B cell (primary cell): Measurements from ENCODE around the gene FANCI. TPM values are rescaled to one million over a fixed set of nuclear protein-coding genes. Genes with fewer than 3 reads are reported as not detected.

Experiments used
- ATAC-seq: fragments of 200-7000 bp; cut with Tn5 transposase; one replicate; pipeline ENCODE4 v1.10.0; 2021; ENCODE audit warnings: low read depth, mild to moderate bottlenecking, moderate number of reproducible peaks, moderate library complexity
- CTCF ChIA-PET: fragments of 350-600 bp; sonication (Branson Sonifier 250); formaldehyde crosslinking; loops from one replicate; lab custom pipeline; 2021; ENCODE audit warnings: antibody characterized with exemption, inconsistent platforms; lab: Charles Lee
- POLR2A ChIA-PET: fragments of 350-600 bp; sonication (Branson Sonifier 250); formaldehyde crosslinking; loops from one replicate; lab custom pipeline; 2021; ENCODE audit warnings: antibody characterized with exemption; lab: Charles Lee
- DNase-seq: peaks from one replicate; pipeline ENCODE4 v3.0.0; 2013
- H2AFZ ChIP-seq: 2 replicates; pipeline ENCODE4 v1.6.1; 2012; ENCODE audit warnings: mild to moderate bottlenecking, low read depth, low read length; ENCODE audit not compliant: insufficient read depth, poor library complexity, severe bottlenecking
- H3K27ac ChIP-seq, 2 donors: 1 replicate in 1 of 2; 2 replicates in 1 of 2; pipeline ENCODE4 v1.5.1; 2012 to 2013; ENCODE audit warnings: low read length in 2 of 2, mild to moderate bottlenecking in 2 of 2, moderate library complexity in 1 of 2
- H3K27me3 ChIP-seq, 4 experiments: fragments of 200-600 bp in 1 of 4; sonication (generic) in 1 of 4; replicated peaks in 1 of 4; 1 replicate in 2 of 4; 2 replicates in 2 of 4; pipeline versions ENCODE4 v1.6.1 to v1.7.0; 2013 to 2016; ENCODE audit warnings: low read length in 3 of 4, mild to moderate bottlenecking in 2 of 4, mixed read lengths in 1 of 4, moderate library complexity in 1 of 4; ENCODE audit not compliant: insufficient read depth in 4 of 4, control insufficient read depth in 3 of 4; ENCODE audit errors: control extremely low read depth in 1 of 4
- H3K36me3 ChIP-seq, 2 experiments: replicated peaks in 1 of 2; 1 replicate in 1 of 2; 2 replicates in 1 of 2; pipeline versions ENCODE4 v1.6.1 to v1.7.1; 2013; ENCODE audit warnings: low read length in 1 of 2; ENCODE audit not compliant: insufficient read depth in 2 of 2, control insufficient read depth in 1 of 2; ENCODE audit errors: control extremely low read depth in 1 of 2, extremely low read depth in 1 of 2
- H3K4me1 ChIP-seq, 2 donors: fragments of 200-600 bp in 1 of 2; sonication (generic) in 1 of 2; 1 replicate in 1 of 2; 2 replicates in 1 of 2; pipeline versions ENCODE4 v1.5.1 to v1.6.1; 2013 to 2017; ENCODE audit warnings: low read length in 2 of 2; ENCODE audit not compliant: control insufficient read depth in 2 of 2, insufficient read depth in 2 of 2
- H3K4me2 ChIP-seq: replicated peaks from 2 replicates; pipeline ENCODE3; 2012; ENCODE audit warnings: mild to moderate bottlenecking, low read depth, low read length; ENCODE audit not compliant: poor library complexity, severe bottlenecking
- H3K4me3 ChIP-seq, 5 experiments: fragments of 200-600 bp in 1 of 5; sonication (generic) in 1 of 5; 1 replicate in 3 of 5; 2 replicates in 2 of 5; pipeline versions ENCODE4 v1.5.1 to v1.7.0; 2011 to 2016; ENCODE audit warnings: low read length in 4 of 5, mild to moderate bottlenecking in 4 of 5, low read depth in 2 of 5, control low read depth in 1 of 5, moderate library complexity in 1 of 5; ENCODE audit not compliant: insufficient read depth in 1 of 5; ENCODE audit errors: control extremely low read depth in 1 of 5, extremely low read depth in 1 of 5
- H3K79me2 ChIP-seq: fragments of 200-600 bp; sonication (generic); one replicate; pipeline ENCODE4 v1.6.0; 2016; ENCODE audit warnings: low read length; ENCODE audit not compliant: control insufficient read depth, insufficient read depth
- H3K9ac ChIP-seq: fragments of 200-600 bp; sonication (generic); 2 replicates; pipeline ENCODE4 v1.6.1; 2017; ENCODE audit warnings: mild to moderate bottlenecking, low read length, moderate library complexity
- H3K9me3 ChIP-seq, 3 donors: one replicate each; pipeline versions ENCODE4 v1.6.1 to v1.7.1; 2013; ENCODE audit warnings: low read length in 2 of 3; ENCODE audit not compliant: control insufficient read depth in 2 of 3, insufficient read depth in 1 of 3; ENCODE audit errors: control extremely low read depth in 1 of 3
- H4K20me1 ChIP-seq: 2 replicates; pipeline ENCODE4 v1.6.0; 2012; ENCODE audit warnings: mild to moderate bottlenecking, low read length; ENCODE audit not compliant: insufficient read depth, control insufficient read depth, poor library complexity, severe bottlenecking
- H3K27ac Mint-ChIP-seq: one replicate; pipeline ENCODE4 v1.8.0; 2021; ENCODE audit warnings: mixed read lengths
- H3K27me3 Mint-ChIP-seq: one replicate; pipeline ENCODE4 v1.8.0; 2021; ENCODE audit warnings: mixed read lengths
- H3K4me1 Mint-ChIP-seq: one replicate; pipeline ENCODE4 v1.8.0; 2021; ENCODE audit warnings: mixed read lengths
- H3K4me3 Mint-ChIP-seq: one replicate; pipeline ENCODE4 v1.8.0; 2021; ENCODE audit warnings: mixed read lengths
- H3K9me3 Mint-ChIP-seq: one replicate; pipeline ENCODE4 v1.8.0; 2022; ENCODE audit warnings: mixed read lengths; ENCODE audit not compliant: insufficient read depth
- EZH2 ChIP-seq: IDR thresholded peaks from 2 replicates; pipeline ENCODE4 v1.6.1; 2012; ENCODE audit warnings: borderline replicate concordance, low read depth, mild to moderate bottlenecking, moderate library complexity, low read length; ENCODE audit not compliant: insufficient read depth, poor library complexity, severe bottlenecking
- WGBS: methylation state at CpG from one replicate; pipeline ENCODE4 v1.1.5; 2013; ENCODE audit warnings: missing lambda C conversion rate; ENCODE audit not compliant: insufficient coverage; 5-methylcytosine and 5-hydroxymethylcytosine counted together
- intact Hi-C: fragments of 100-400 bp; cut with micrococcal nuclease; formaldehyde crosslinking; loops from one replicate; pipeline ENCODE4 v1.10.0; 2022
- polyA plus RNA-seq: library from polyadenylated mRNA; depleted of rRNA; stranded (reverse); fragments of >200 nt; gene quantifications from 2 replicates; pipeline ENCODE4 v1.2.3, GENCODE V29; 2012
- total RNA-seq, 2 donors: library from RNA; stranded (reverse); fragments of 120-200 nt in 1 of 2; gene quantifications; 1 replicate in 1 of 2; 2 replicates in 1 of 2; pipeline versions ENCODE4 v1.2.3 to v1.2.4, GENCODE V29; 2013 to 2022
- TF ChIP-seq, protein P1 (sequence below): fragments of 200-600 bp; IDR thresholded peaks from one replicate; pipeline ENCODE4 v1.8.0; 2022; ENCODE audit warnings: antibody characterized with exemption, mild to moderate bottlenecking

Gene FANCI
- total and polyA plus RNA-seq, 2 donors (not counting 1 experiment from before 2014, with no cell fraction given) = 2.7 to 14.2 TPM

- CTCF ChIA-PET = interaction anchor here (0.5 to 5.7 kb wide), 2 partner anchors 8 to 112 kb away, joined by 3 to 38 read pairs; no protein-coding TSS in a partner anchor
- DNase-seq (no peak), ATAC-seq (no peak)
- POLR2A ChIA-PET = no interaction called here
- WGBS = 100% methylated on average over 3 of the region's 3 CpGs
- H3K79me2 ChIP-seq = no peaks in the 10 kb centered on the region
- H2AFZ ChIP-seq = no peak overlapping the region
- H3K27ac ChIP-seq = no peak overlapping the region
- no peak overlapping the region for H3K27ac Mint-ChIP-seq
- H3K4me3 ChIP-seq = no peak overlapping the region
- H3K4me2 ChIP-seq = no peak overlapping the region
- intact Hi-C loops = no loop called here
- TF ChIP-seq, protein P1, sequence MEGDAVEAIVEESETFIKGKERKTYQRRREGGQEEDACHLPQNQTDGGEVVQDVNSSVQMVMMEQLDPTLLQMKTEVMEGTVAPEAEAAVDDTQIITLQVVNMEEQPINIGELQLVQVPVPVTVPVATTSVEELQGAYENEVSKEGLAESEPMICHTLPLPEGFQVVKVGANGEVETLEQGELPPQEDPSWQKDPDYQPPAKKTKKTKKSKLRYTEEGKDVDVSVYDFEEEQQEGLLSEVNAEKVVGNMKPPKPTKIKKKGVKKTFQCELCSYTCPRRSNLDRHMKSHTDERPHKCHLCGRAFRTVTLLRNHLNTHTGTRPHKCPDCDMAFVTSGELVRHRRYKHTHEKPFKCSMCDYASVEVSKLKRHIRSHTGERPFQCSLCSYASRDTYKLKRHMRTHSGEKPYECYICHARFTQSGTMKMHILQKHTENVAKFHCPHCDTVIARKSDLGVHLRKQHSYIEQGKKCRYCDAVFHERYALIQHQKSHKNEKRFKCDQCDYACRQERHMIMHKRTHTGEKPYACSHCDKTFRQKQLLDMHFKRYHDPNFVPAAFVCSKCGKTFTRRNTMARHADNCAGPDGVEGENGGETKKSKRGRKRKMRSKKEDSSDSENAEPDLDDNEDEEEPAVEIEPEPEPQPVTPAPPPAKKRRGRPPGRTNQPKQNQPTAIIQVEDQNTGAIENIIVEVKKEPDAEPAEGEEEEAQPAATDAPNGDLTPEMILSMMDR = no peak
- no peak for TF ChIP-seq EZH2
- H3K36me3 ChIP-seq = peaks cover 0 to 24% of the 10 kb centered on the region in 2 experiments
- no peaks in the 10 kb centered on the region for H3K9me3 ChIP-seq
- no peaks in the 10 kb centered on the region for H4K20me1 ChIP-seq
- no peaks in the 10 kb centered on the region for H3K4me1 ChIP-seq
- H3K27me3 ChIP-seq = no peaks in the 10 kb centered on the region
- no peaks in the 10 kb centered on the region for H3K27me3 Mint-ChIP-seq
- no peak overlapping the region for H3K4me3 Mint-ChIP-seq
- no peaks in the 10 kb centered on the region for H3K9me3 Mint-ChIP-seq
- H3K9ac ChIP-seq = no peak overlapping the region
- H3K4me1 Mint-ChIP-seq = no peaks in the 10 kb centered on the region
These were observed 44.8 kb upstream of the FANCI start for GRCh38 chr15:89198934-89199333.

- Mint-ChIP-seq H3K27me3 (no peaks in the 10 kb centered on the region), H3K9me3 (no peaks in the 10 kb centered on the region), H3K4me1 (no peaks in the 10 kb centered on the region), H3K4me3 (no peak overlapping the region), H3K27ac (no peak overlapping the region)
- ChIA-PET CTCF (no interaction called here), POLR2A (no interaction called here)
- Histone ChIP-seq H3K9ac (no peak overlapping the region), H3K4me3 (no peak overlapping the region), H3K27me3 (no peaks in the 10 kb centered on the region), H2AFZ (no peak overlapping the region), H3K4me1 (no peaks in the 10 kb centered on the region), H3K9me3 (no peaks in the 10 kb centered on the region), H3K79me2 (no peaks in the 10 kb centered on the region), H4K20me1 (no peaks in the 10 kb centered on the region), H3K27ac (no peak overlapping the region), H3K4me2 (no peak overlapping the region), H3K36me3 (peaks cover 0 to 19% of the 10 kb centered on the region in 2 experiments)
- intact Hi-C loops = no loop called here
- no peak for TF ChIP-seq EZH2
- TF ChIP-seq, protein P1 = no peak
- WGBS = no CpG with 5 or more reads among the region's 6 CpGs
- ATAC-seq (no peak), DNase-seq (no peak)
These were observed 44.0 kb upstream of the FANCI start for GRCh38 chr15:89199746-89200145.
